Measurements from ENCODE around the gene UBQLN3. TPM values are rescaled to one million over a fixed set of nuclear protein-coding genes. Genes with fewer than 3 reads are reported as not detected.
A peak's percentile ranks its signal among the peaks of the same experiment; 100 is the strongest.

Gene UBQLN3
- total and polyA plus RNA-seq, 4 donors = 0.06 to 1.4 (median 0.28) TPM; not detected in 1

GRCh38 chr11:5486421-5486820, 23.3 kb downstream of the UBQLN3 start:
- WGBS, 2 donors = 71 to 80% methylated on average over 3 of the region's 3 CpGs
- H3K27ac ChIP-seq (ENCODE audit: low read depth in 1 of 2, low read length in 1 of 2) = no peak overlapping the region
- no peak for DNase-seq

GRCh38 chr11:5486003-5486402, 23.8 kb downstream of the UBQLN3 start:
- Histone ChIP-seq H3K9ac (ENCODE audit: insufficient read depth in 1 of 2, low read length in 2 of 2) (no peak overlapping the region), H3K4me1 (ENCODE audit: control insufficient read depth in 5 of 5, insufficient read depth in 5 of 5, low read length in 5 of 5) (no peaks in the 10 kb centered on the region), H3K27me3 (ENCODE audit: control insufficient read depth in 3 of 3, insufficient read depth in 3 of 3, low read length in 2 of 3) (no peaks in the 10 kb centered on the region), H3K9me3 (ENCODE audit: control insufficient read depth in 4 of 4, insufficient read depth in 3 of 4, low read length in 3 of 4) (no peaks in the 10 kb centered on the region), H3K4me3 (no peak overlapping the region), H3K27ac (ENCODE audit: low read depth in 1 of 2, low read length in 1 of 2) (no peak overlapping the region), H3K36me3 (ENCODE audit: control insufficient read depth in 4 of 4, insufficient read depth in 4 of 4, low read length in 4 of 4) (no peaks in the 10 kb centered on the region)
- ATAC-seq (ENCODE audit: insufficient read depth, low FRiP score) = no peak
- 57 to 73% methylated on average over 3 of the region's 3 CpGs for WGBS, 2 donors
- DNase-seq = no peak
- no peak for TF ChIP-seq CTCF (IDR thresholded peaks at IDR 0.05; ENCODE audit: control extremely low read depth, extremely low read depth)

More at GRCh38 chr11:5486421-5486820, 23.3 kb downstream of the UBQLN3 start:
- Histone ChIP-seq H3K4me1 (ENCODE audit: control insufficient read depth in 5 of 5, insufficient read depth in 5 of 5, low read length in 5 of 5) (no peaks in the 10 kb centered on the region), H3K36me3 (ENCODE audit: control insufficient read depth in 4 of 4, insufficient read depth in 4 of 4, low read length in 4 of 4) (no peaks in the 10 kb centered on the region), H3K9me3 (ENCODE audit: control insufficient read depth in 4 of 4, insufficient read depth in 3 of 4, low read length in 3 of 4) (no peaks in the 10 kb centered on the region), H3K27me3 (ENCODE audit: control insufficient read depth in 3 of 3, insufficient read depth in 3 of 3, low read length in 2 of 3) (no peaks in the 10 kb centered on the region), H3K4me3 (no peak overlapping the region), H3K9ac (ENCODE audit: insufficient read depth in 1 of 2, low read length in 2 of 2) (no peak overlapping the region)
- no peak for ATAC-seq (ENCODE audit: insufficient read depth, low FRiP score)
- no peak for TF ChIP-seq CTCF (IDR thresholded peaks at IDR 0.05; ENCODE audit: control extremely low read depth, extremely low read depth)

- Histone ChIP-seq H3K9me3 (ENCODE audit: control insufficient read depth in 4 of 4, insufficient read depth in 3 of 4, low read length in 3 of 4) (no peaks in the 10 kb centered on the region), H3K4me1 (ENCODE audit: control insufficient read depth in 5 of 5, insufficient read depth in 5 of 5, low read length in 5 of 5) (no peaks in the 10 kb centered on the region), H3K27ac (ENCODE audit: low read depth in 1 of 2, low read length in 1 of 2) (no peak overlapping the region), H3K36me3 (ENCODE audit: control insufficient read depth in 4 of 4, insufficient read depth in 4 of 4, low read length in 4 of 4) (no peaks in the 10 kb centered on the region), H3K9ac (ENCODE audit: insufficient read depth in 1 of 2, low read length in 2 of 2) (no peak overlapping the region), H3K27me3 (ENCODE audit: control insufficient read depth in 3 of 3, insufficient read depth in 3 of 3, low read length in 2 of 3) (no peaks in the 10 kb centered on the region), H3K4me3 (no peak overlapping the region)
- ATAC-seq (ENCODE audit: insufficient read depth, low FRiP score) (peak; percentile 75), DNase-seq (peak; percentile 29 to 49 (median 47))
- peak; percentile 30 for TF ChIP-seq CTCF (IDR thresholded peaks at IDR 0.05; ENCODE audit: control extremely low read depth, extremely low read depth)
- 34 to 41% methylated on average over 2 of the region's 2 CpGs for WGBS, 2 donors
These were observed 33.5 kb downstream of the UBQLN3 start for GRCh38 chr11:5476186-5476819.

- H3K9me3 ChIP-seq (ENCODE audit: control insufficient read depth in 4 of 4, insufficient read depth in 3 of 4, low read length in 3 of 4) = no peaks in the 10 kb centered on the region
- no peak overlapping the region for H3K4me3 ChIP-seq
- no peak overlapping the region for H3K9ac ChIP-seq (ENCODE audit: insufficient read depth in 1 of 2, low read length in 2 of 2)
- TF ChIP-seq CTCF (IDR thresholded peaks at IDR 0.05; ENCODE audit: control extremely low read depth, extremely low read depth) = no peak
- no peak for DNase-seq
- no peak overlapping the region for H3K27ac ChIP-seq (ENCODE audit: low read depth in 1 of 2, low read length in 1 of 2)
- H3K4me1 ChIP-seq (ENCODE audit: control insufficient read depth in 5 of 5, insufficient read depth in 5 of 5, low read length in 5 of 5) = peaks cover 0 to under 1% (median 0%) of the 10 kb centered on the region in 5 donors
- no peaks in the 10 kb centered on the region for H3K27me3 ChIP-seq (ENCODE audit: control insufficient read depth in 3 of 3, insufficient read depth in 3 of 3, low read length in 2 of 3)
- no peaks in the 10 kb centered on the region for H3K36me3 ChIP-seq (ENCODE audit: control insufficient read depth in 4 of 4, insufficient read depth in 4 of 4, low read length in 4 of 4)
- no peak for ATAC-seq (ENCODE audit: insufficient read depth, low FRiP score)
These were observed 35.8 kb downstream of the UBQLN3 start for GRCh38 chr11:5473921-5474320.

Measured in lung (tissue), 12 donors.